OCI-LY3 (cell line): ENCODE measurements around the gene PRDX5.

Source experiments
- EZH2phosphoT487 ChIP-seq: fragments of 200-600 bp; shearing (Covaris generic); IDR thresholded peaks from 2 replicates; pipeline ENCODE4 v1.6.1; 2018; ENCODE audit warnings: antibody characterized with exemption, mixed run types, low read depth
- TF ChIP-seq, protein P1 (sequence below): fragments of 200-600, 300-600 bp; sonication (generic); IDR thresholded peaks from 2 replicates; pipeline ENCODE4 v1.5.1; 2014; ENCODE audit warnings: antibody characterized with exemption, low read length, low read depth

DNA sequence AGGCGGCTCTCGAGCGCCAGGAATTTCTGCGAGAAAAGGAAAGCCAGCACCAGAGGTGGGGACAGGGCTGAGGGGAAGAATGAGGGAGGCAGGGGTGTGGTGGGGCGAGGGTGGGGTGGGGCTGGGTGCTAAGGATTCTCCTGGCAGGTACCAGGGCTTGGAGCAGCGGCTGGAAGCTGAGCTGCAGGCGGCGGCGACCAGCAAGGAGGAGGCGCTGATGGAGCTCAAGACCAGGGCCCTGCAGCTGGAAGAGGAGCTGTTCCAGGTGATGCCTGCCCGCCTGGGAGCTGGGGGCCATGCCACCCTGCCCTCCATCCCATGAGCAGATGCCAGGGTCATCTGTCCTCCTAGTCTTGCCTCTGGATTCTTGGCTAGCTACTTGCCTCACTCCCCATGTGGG is 31.5 kb downstream of the PRDX5 start:
- TF ChIP-seq, protein P1, sequence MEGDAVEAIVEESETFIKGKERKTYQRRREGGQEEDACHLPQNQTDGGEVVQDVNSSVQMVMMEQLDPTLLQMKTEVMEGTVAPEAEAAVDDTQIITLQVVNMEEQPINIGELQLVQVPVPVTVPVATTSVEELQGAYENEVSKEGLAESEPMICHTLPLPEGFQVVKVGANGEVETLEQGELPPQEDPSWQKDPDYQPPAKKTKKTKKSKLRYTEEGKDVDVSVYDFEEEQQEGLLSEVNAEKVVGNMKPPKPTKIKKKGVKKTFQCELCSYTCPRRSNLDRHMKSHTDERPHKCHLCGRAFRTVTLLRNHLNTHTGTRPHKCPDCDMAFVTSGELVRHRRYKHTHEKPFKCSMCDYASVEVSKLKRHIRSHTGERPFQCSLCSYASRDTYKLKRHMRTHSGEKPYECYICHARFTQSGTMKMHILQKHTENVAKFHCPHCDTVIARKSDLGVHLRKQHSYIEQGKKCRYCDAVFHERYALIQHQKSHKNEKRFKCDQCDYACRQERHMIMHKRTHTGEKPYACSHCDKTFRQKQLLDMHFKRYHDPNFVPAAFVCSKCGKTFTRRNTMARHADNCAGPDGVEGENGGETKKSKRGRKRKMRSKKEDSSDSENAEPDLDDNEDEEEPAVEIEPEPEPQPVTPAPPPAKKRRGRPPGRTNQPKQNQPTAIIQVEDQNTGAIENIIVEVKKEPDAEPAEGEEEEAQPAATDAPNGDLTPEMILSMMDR, result no peak
- no peak for TF ChIP-seq EZH2phosphoT487
